ENCODE data around the gene GOLGA6L22. TPM values are rescaled to one million over a fixed set of nuclear protein-coding genes. Genes with fewer than 3 reads are reported as not detected.

GOLGA6L22 gene, protein sequence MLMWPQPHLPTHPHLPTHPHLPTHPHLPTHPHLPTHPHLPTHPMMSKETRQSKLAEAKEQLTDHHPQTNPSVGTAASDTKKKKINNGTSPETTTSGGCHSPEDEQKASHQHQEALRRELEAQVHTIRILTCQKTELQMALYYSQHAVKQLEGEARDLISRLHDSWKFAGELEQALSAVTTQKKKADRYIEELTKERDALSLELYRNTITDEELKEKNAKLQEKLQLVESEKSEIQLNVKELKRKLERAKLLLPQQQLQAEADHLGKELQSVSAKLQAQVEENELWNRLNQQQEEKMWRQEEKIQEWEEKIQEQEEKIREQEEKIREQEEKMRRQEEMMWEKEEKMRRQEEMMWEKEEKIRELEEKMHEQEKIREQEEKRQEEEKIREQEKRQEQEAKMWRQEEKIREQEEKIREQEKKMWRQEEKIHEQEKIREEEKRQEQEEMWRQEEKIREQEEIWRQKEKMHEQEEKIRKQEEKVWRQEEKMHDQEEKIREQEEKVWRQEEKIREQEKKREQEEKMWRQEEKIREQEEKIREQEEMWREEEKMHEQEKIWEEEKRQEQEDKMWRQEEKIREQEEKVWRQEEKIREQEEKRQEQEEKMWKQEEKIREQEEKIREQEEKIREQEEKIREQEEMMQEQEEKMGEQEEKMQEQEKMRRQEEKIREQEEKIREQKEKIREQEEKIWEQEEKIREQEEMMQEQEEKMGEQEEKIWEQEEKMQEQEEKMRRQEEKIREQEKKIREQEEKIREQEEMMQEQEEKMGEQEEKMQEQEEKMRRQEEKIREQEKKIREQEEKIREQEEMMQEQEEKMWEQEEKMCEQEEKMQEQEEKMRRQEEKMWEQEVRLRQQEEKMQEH
- total RNA-seq (2022; extraction: Qiagen RNA extraction; ENCODE audit: low read depth): not detected in 5 replicates

DNA sequence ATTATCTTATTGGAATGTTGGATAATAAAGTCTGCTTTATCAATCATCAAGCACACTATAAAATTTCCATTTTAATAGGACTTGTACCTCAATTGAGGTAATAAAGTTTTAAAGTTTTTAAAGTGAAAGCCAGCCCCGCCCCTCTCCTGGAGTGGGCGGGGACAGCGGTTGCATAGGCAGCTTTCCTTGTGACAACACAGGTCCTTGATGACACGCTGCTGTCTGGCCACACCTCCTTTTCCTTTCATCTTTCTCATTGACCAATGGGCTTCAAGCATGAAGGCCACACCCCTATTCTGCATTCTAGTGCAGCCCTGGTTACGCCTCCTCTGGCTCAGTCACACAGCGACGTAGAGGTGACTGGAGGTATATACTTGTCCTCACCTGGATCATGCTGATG is at the start of gene GOLGA6L22:
TSS of gene GOLGA6L22 (plus strand) at position 301 of the 400 bp plus-strand sequence. CDS start at position 392, 91 bp downstream.

All from A549 treated with RU486 at 1 μM for 4 hours (cell line).